ENCODE results near the gene TIMM10B. TPM values are rescaled to one million over a fixed set of nuclear protein-coding genes. Genes with fewer than 3 reads are reported as not detected.

Gene TIMM10B
- total RNA-seq, 4 donors from 2014 or later = 37.3 to 69.0 (median 47.0) TPM

- H3K27me3 ChIP-seq = no peaks in the 10 kb centered on the region
- H3K4me3 ChIP-seq = no peak overlapping the region
- no peak for ATAC-seq
- H3K4me1 ChIP-seq = no peaks in the 10 kb centered on the region
- 100% methylated on average over 3 of the region's 56 CpGs; no CpG with 5 or more reads in 1 of the 2 donors for WGBS, 2 donors (ENCODE audit: low coverage in 1 of 2)
- no peak for TF ChIP-seq EP300 (IDR thresholded peaks at IDR 0.05)
- TF ChIP-seq POLR2A (IDR thresholded peaks at IDR 0.05) = no peak
- TF ChIP-seq CTCF (IDR thresholded peaks at IDR 0.05) = no peak
- TF ChIP-seq POLR2AphosphoS5 (IDR thresholded peaks at IDR 0.05) = no peak
- no peak overlapping the region for H3K27ac ChIP-seq
- H3K9me3 ChIP-seq = no peaks in the 10 kb centered on the region
- H3K36me3 ChIP-seq = peaks cover 0 to 100% of the 10 kb centered on the region in 2 donors
Observed at GRCh38 chr11:6456361-6457073, 24.8 kb upstream of the TIMM10B start.

- TF ChIP-seq POLR2AphosphoS5 (IDR thresholded peaks at IDR 0.05) = no peak
- no peak for TF ChIP-seq POLR2A (IDR thresholded peaks at IDR 0.05)
- no peak for TF ChIP-seq CTCF (IDR thresholded peaks at IDR 0.05)
- no peak for TF ChIP-seq EP300 (IDR thresholded peaks at IDR 0.05)
- H3K36me3 ChIP-seq = peaks cover 0 to 96% of the 10 kb centered on the region in 2 donors
- H3K27me3 ChIP-seq = no peaks in the 10 kb centered on the region
- WGBS, 2 donors (ENCODE audit: low coverage in 1 of 2) = 84 to 100% methylated on average over 1 to 4 of the region's 26 CpGs
- ATAC-seq = no peak
- no peak overlapping the region for H3K27ac ChIP-seq
- no peaks in the 10 kb centered on the region for H3K9me3 ChIP-seq
- H3K4me1 ChIP-seq = no peaks in the 10 kb centered on the region
- H3K4me3 ChIP-seq = no peak overlapping the region
Observed at GRCh38 chr11:6457581-6458320, 23.6 kb upstream of the TIMM10B start.

- no peak overlapping the region for H3K27ac ChIP-seq
- 70 to 85% methylated on average over 1 to 2 of the region's 2 CpGs for WGBS, 2 donors (ENCODE audit: low coverage in 1 of 2)
- ATAC-seq = no peak
- TF ChIP-seq POLR2A (IDR thresholded peaks at IDR 0.05) (no peak), EP300 (IDR thresholded peaks at IDR 0.05) (no peak), CTCF (IDR thresholded peaks at IDR 0.05) (no peak), POLR2AphosphoS5 (IDR thresholded peaks at IDR 0.05) (no peak)
- no peak overlapping the region for H3K4me3 ChIP-seq
- H3K36me3 ChIP-seq = peaks cover 0 to 95% of the 10 kb centered on the region in 2 donors
- no peaks in the 10 kb centered on the region for H3K4me1 ChIP-seq
- H3K9me3 ChIP-seq = no peaks in the 10 kb centered on the region
- no peaks in the 10 kb centered on the region for H3K27me3 ChIP-seq
Observed at GRCh38 chr11:6458352-6459098, 22.8 kb upstream of the TIMM10B start.

- peaks cover 0 to 95% of the 10 kb centered on the region in 2 donors for H3K36me3 ChIP-seq
- H3K4me1 ChIP-seq = no peaks in the 10 kb centered on the region
- ATAC-seq = no peak
- no peaks in the 10 kb centered on the region for H3K9me3 ChIP-seq
- H3K4me3 ChIP-seq = no peak overlapping the region
- H3K27me3 ChIP-seq = no peaks in the 10 kb centered on the region
- H3K27ac ChIP-seq = no peak overlapping the region
- no peak for TF ChIP-seq POLR2A (IDR thresholded peaks at IDR 0.05)
- TF ChIP-seq EP300 (IDR thresholded peaks at IDR 0.05) = no peak
- no peak for TF ChIP-seq POLR2AphosphoS5 (IDR thresholded peaks at IDR 0.05)
- TF ChIP-seq CTCF (IDR thresholded peaks at IDR 0.05) = no peak
- 86 to 100% methylated on average over 1 of the region's 1 CpG for WGBS, 2 donors (ENCODE audit: low coverage in 1 of 2)
Observed at GRCh38 chr11:6459099-6459450, 22.2 kb upstream of the TIMM10B start.

Data from gastroesophageal sphincter (tissue), 4 donors.